A549 (cell line): ENCODE results near the gene KRTAP10-9.

Source experiments
- CTCF ChIP-seq: fragments of >200 bp; sonication (Bioruptor Twin); formaldehyde crosslinking; IDR thresholded peaks from 3 replicates; pipeline ENCODE4 v1.5.1; 2016
- MAZ ChIP-seq: fragments of 150-350 bp; IDR thresholded peaks from 2 replicates; pipeline ENCODE4 v1.6.1; 2014; ENCODE audit warnings: antibody characterized with exemption, low read depth, low read length, borderline replicate concordance
- NFE2L2 ChIP-seq: fragments of 150-350 bp; conservative IDR thresholded peaks from 2 replicates; pipeline ENCODE4 v1.6.1; 2014; ENCODE audit warnings: low read length
- RCOR1 ChIP-seq: fragments of 150-350 bp; IDR thresholded peaks from 2 replicates; pipeline ENCODE4 v1.6.1; 2014; ENCODE audit warnings: antibody characterized with exemption, low read length, low read depth
- TP53 ChIP-seq: fragments of 250-450 bp; sonication (Bioruptor Pico); IDR thresholded peaks from 2 replicates; pipeline ENCODE4 v1.5.0; 2021; ENCODE audit warnings: mild to moderate bottlenecking, moderate library complexity

DNA sequence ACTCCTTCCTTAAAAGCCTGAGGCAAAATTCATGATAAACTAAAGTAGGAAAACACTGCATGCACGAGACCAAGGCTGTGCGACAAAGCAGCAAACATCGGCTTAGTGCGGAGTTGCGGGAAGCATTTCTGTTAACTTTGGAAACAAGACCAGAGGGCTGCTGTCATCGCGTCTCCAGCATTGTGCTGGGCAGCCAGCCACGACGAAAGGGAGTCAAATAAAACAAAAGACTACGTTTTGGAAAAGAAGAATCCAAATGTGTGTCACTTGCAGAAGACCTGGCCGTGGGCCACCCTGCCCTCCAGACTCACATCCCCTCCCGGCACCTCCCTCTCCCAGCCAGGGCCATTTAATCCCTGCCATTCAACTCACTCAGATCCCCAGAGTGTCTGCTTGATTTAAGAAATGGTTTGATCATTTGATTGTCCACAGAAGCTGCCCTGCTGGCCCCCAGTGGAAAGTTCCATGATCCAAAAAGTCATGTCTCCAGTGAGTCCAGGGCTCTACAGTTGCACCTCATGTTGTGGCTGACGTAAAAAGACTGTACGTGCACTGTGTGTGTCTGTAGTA lies 16.9 kb downstream of the KRTAP10-9 start:
- TF ChIP-seq CTCF = no peak
- TF ChIP-seq TP53 (CRISPR knock-in tag) = no peak
- TF ChIP-seq NFE2L2 = no peak
- no peak for TF ChIP-seq RCOR1
- TF ChIP-seq MAZ = no peak
